Gastrocnemius medialis (tissue), 4 donors: ENCODE measurements around the gene EYS.

Source experiments
- CTCF ChIP-seq, 5 experiments: fragments of 450-650 bp in 3 of 5; fragments of 200-600 bp in 2 of 5; sonication (generic) in 2 of 5; IDR thresholded peaks in 4 of 5; conservative IDR thresholded peaks in 1 of 5; 1 replicate in 4 of 5; 2 replicates in 1 of 5; pipeline ENCODE4 v1.5.1; 2016 to 2019; ENCODE audit warnings: antibody characterized with exemption in 5 of 5, mild to moderate bottlenecking in 3 of 5, moderate library complexity in 3 of 5
- POLR2A ChIP-seq, 2 donors: fragments of 450-650 bp; IDR thresholded peaks; one replicate each; pipeline ENCODE4 v1.6.1; 2017; ENCODE audit warnings: antibody characterized with exemption in 2 of 2, mild to moderate bottlenecking in 2 of 2, moderate library complexity in 2 of 2

GRCh38 chr6:65295812-65296211 lies 411.2 kb downstream of the EYS start:
- TF ChIP-seq POLR2A (IDR thresholded peaks at IDR 0.05), result no peak
- TF ChIP-seq CTCF (IDR thresholded peaks at IDR 0.05 in 4 of 5, conservative IDR thresholded peaks at IDR 0.05 in 1 of 5), result no peak
